IMR-90 (cell line): ENCODE results near the gene ELOVL2.

Experiments used
- BHLHE40 ChIP-seq: fragments of 150-350 bp; IDR thresholded peaks from 2 replicates; pipeline ENCODE4 v1.6.1; 2016; ENCODE audit warnings: mild to moderate bottlenecking, low read depth, low read length
- CHD1 ChIP-seq: IDR thresholded peaks from 2 replicates; pipeline ENCODE4 v1.6.1; 2012; ENCODE audit warnings: low read depth, low read length, improper control_type of control experiment
- MAZ ChIP-seq: IDR thresholded peaks from 2 replicates; pipeline ENCODE4 v1.6.1; 2012; ENCODE audit warnings: low read depth, mild to moderate bottlenecking, low read length, improper control_type of control experiment, moderate library complexity, borderline replicate concordance
- NFE2L2 ChIP-seq: fragments of 150-350 bp; IDR thresholded peaks from 2 replicates; pipeline ENCODE4 v1.6.1; 2016; ENCODE audit warnings: low read depth, mild to moderate bottlenecking, low read length
- POLR2A ChIP-seq: IDR thresholded peaks from 2 replicates; pipeline ENCODE4 v1.6.1; 2012; ENCODE audit warnings: mild to moderate bottlenecking, low read depth, low read length
- RAD21 ChIP-seq: IDR thresholded peaks from 2 replicates; pipeline ENCODE4 v1.6.1; 2012; ENCODE audit warnings: low read length, improper control_type of control experiment
- RFX5 ChIP-seq: IDR thresholded peaks from 2 replicates; pipeline ENCODE4 v1.8.0; 2012; ENCODE audit warnings: low read depth, mild to moderate bottlenecking, low read length, moderate library complexity
- SMC3 ChIP-seq: fragments of 150-350 bp; IDR thresholded peaks from 2 replicates; pipeline ENCODE4 v1.6.1; 2016; ENCODE audit warnings: low read depth, mild to moderate bottlenecking, antibody characterized with exemption, low read length, moderate library complexity
- TF ChIP-seq, protein P1 (sequence below): conservative IDR thresholded peaks from 2 replicates; pipeline ENCODE4 v1.5.1; 2012; ENCODE audit warnings: mild to moderate bottlenecking, low read depth, low read length, improper control_type of control experiment
- TF ChIP-seq, protein P2 (sequence below): fragments of 150-350 bp; IDR thresholded peaks from 2 replicates; pipeline ENCODE4 v1.6.1; 2016; ENCODE audit warnings: low read depth, mild to moderate bottlenecking, low read length, moderate library complexity, borderline replicate concordance

- TF ChIP-seq, protein P1, sequence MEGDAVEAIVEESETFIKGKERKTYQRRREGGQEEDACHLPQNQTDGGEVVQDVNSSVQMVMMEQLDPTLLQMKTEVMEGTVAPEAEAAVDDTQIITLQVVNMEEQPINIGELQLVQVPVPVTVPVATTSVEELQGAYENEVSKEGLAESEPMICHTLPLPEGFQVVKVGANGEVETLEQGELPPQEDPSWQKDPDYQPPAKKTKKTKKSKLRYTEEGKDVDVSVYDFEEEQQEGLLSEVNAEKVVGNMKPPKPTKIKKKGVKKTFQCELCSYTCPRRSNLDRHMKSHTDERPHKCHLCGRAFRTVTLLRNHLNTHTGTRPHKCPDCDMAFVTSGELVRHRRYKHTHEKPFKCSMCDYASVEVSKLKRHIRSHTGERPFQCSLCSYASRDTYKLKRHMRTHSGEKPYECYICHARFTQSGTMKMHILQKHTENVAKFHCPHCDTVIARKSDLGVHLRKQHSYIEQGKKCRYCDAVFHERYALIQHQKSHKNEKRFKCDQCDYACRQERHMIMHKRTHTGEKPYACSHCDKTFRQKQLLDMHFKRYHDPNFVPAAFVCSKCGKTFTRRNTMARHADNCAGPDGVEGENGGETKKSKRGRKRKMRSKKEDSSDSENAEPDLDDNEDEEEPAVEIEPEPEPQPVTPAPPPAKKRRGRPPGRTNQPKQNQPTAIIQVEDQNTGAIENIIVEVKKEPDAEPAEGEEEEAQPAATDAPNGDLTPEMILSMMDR, result no peak
- TF ChIP-seq SMC3 (no peak), RAD21 (no peak), POLR2A (no peak), RFX5 (no peak), BHLHE40 (no peak), MAZ (no peak), NFE2L2 (no peak), CHD1 (no peak)
- TF ChIP-seq, protein P2, sequence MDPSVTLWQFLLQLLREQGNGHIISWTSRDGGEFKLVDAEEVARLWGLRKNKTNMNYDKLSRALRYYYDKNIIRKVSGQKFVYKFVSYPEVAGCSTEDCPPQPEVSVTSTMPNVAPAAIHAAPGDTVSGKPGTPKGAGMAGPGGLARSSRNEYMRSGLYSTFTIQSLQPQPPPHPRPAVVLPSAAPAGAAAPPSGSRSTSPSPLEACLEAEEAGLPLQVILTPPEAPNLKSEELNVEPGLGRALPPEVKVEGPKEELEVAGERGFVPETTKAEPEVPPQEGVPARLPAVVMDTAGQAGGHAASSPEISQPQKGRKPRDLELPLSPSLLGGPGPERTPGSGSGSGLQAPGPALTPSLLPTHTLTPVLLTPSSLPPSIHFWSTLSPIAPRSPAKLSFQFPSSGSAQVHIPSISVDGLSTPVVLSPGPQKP, result no peak
Observed at GRCh38 chr6:11021003-11021402, 23.1 kb downstream of the ELOVL2 start.
